Globus pallidus (tissue), 1 donor: ENCODE data around the gene LENG1.
"Not testable (repeated sequence)": the region's sequence is repeated elsewhere in the genome, so short reads cannot be mapped to it uniquely, and the experiment has no call there.

Experiments used
- DNase-seq: peaks from one replicate; pipeline ENCODE4 v3.0.0-alpha.2; 2015; ENCODE audit warnings: low spot score

LENG1 gene

GRCh38 chr19:54189735-54190502 lies 30.4 kb upstream of the LENG1 start:
- DNase-seq: peak; percentile 100

- no peak for DNase-seq
Observed at GRCh38 chr19:54189145-54189734, 29.7 kb upstream of the LENG1 start, which contains the start of gene MBOAT7. MBOAT7 (minus strand) TSS chr19:54189580; CDS start chr19:54188508, 1,072 bp downstream.

- no peak for DNase-seq
Observed at GRCh38 chr19:54188215-54188871, 28.8 kb upstream of the LENG1 start.

- DNase-seq: no peak
Observed at GRCh38 chr19:54186934-54187381, 27.4 kb upstream of the LENG1 start.

GRCh38 chr19:54186351-54186750 lies 26.8 kb upstream of the LENG1 start:
- no peak for DNase-seq

- no peak for DNase-seq
Observed at GRCh38 chr19:54183431-54183830, 23.9 kb upstream of the LENG1 start.

GRCh38 chr19:54181894-54182293 lies 22.4 kb upstream of the LENG1 start:
- not testable (repeated sequence) for DNase-seq

GRCh38 chr19:54180691-54181091 lies 21.2 kb upstream of the LENG1 start:
- no peak for DNase-seq

- DNase-seq: peak; percentile 57
Observed at GRCh38 chr19:54179921-54180461, 20.5 kb upstream of the LENG1 start.

- no peak for DNase-seq
Observed at GRCh38 chr19:54179262-54179852, 19.8 kb upstream of the LENG1 start.

- DNase-seq: no peak
Observed at GRCh38 chr19:54178581-54179261, 19.2 kb upstream of the LENG1 start.

GRCh38 chr19:54173951-54174834 lies 14.7 kb upstream of the LENG1 start:
- DNase-seq: no peak

- no peak for DNase-seq
Observed at GRCh38 chr19:54173359-54173699, 13.8 kb upstream of the LENG1 start.

GRCh38 chr19:54172471-54173358 lies 13.2 kb upstream of the LENG1 start, which contains the start of gene TMC4:
TMC4 (minus strand) TSS chr19:54173160; CDS start chr19:54173117, 43 bp downstream.
- DNase-seq: no peak

GRCh38 chr19:54171736-54172431 lies 12.4 kb upstream of the LENG1 start:
- DNase-seq: not testable (repeated sequence)

- no peak for DNase-seq
Observed at GRCh38 chr19:54169149-54169740, 9.7 kb upstream of the LENG1 start.

- DNase-seq: peak; percentile 76
Observed at GRCh38 chr19:54168174-54168917, 8.8 kb upstream of the LENG1 start.

GRCh38 chr19:54165222-54165621 lies 5.7 kb upstream of the LENG1 start:
- no peak for DNase-seq
